GM10248 (cell line): Measurements from ENCODE around the gene MRPL34.
A peak's percentile ranks its signal among the peaks of the same experiment; 100 is the strongest.

Experiments used
- CTCF ChIA-PET: fragments of 300-600 bp; sonication (Branson Sonifier 250); formaldehyde crosslinking; extraction: SDS; loops from one replicate; lab custom pipeline; 2021; ENCODE audit warnings: antibody characterized with exemption; lab: Yijun Ruan, JAX
- POLR2A ChIA-PET: fragments of 350-650 bp; sonication (Branson Sonifier 250); formaldehyde crosslinking; extraction: SDS; loops from one replicate; lab custom pipeline; 2020; ENCODE audit warnings: antibody characterized with exemption; lab: Yijun Ruan, JAX
- DNase-seq: peaks from one replicate; pipeline ENCODE4 v3.0.0; 2012; ENCODE audit errors: extremely low spot score
- CTCF ChIP-seq: IDR thresholded peaks from 2 replicates; pipeline ENCODE4 v1.5.1; 2012; ENCODE audit warnings: mild to moderate bottlenecking, low read depth; ENCODE audit errors: extremely low read depth, missing control alignments, control extremely low read depth

The MRPL34 gene

GRCh38 chr19:17263712-17264640 is 41.7 kb upstream of the MRPL34 start:
- ChIA-PET POLR2A (no interaction called here), CTCF (interaction anchor here (0.7 to 5.5 kb wide), 9 partner anchors 8 to 213 kb away, joined by 3 to 46 read pairs (median 3); partner anchors contain the start of gene ANKLE1)
- no peak for TF ChIP-seq CTCF
- no peak for DNase-seq

GRCh38 chr19:17264641-17264979 is 41.1 kb upstream of the MRPL34 start, which contains the start of gene USHBP1:
TSS of gene USHBP1 (minus strand) at chr19:17264745. CDS start at chr19:17264299, 446 bp downstream.
- no peak for TF ChIP-seq CTCF
- ChIA-PET POLR2A (no interaction called here), CTCF (interaction anchor here (1.0 to 5.5 kb wide), 7 partner anchors 9 to 213 kb away, joined by 3 to 46 read pairs (median 5); partner anchors contain the start of gene ANKLE1)
- DNase-seq = no peak

- no peak for TF ChIP-seq CTCF
- CTCF ChIA-PET = interaction anchor here (1.1 to 5.5 kb wide), 7 partner anchors 10 to 120 kb away, joined by 3 to 46 read pairs (median 4); partner anchors contain the start of genes ANKLE1 and DDA1
- POLR2A ChIA-PET = interaction anchor here (0.9 to 1.4 kb wide), 3 partner anchors 10 to 51 kb away, joined by 3 to 5 read pairs (median 3); partner anchors contain the start of gene USE1
- DNase-seq = no peak
Measured at GRCh38 chr19:17266026-17266425, 39.6 kb upstream of the MRPL34 start.

- no peak for DNase-seq
- ChIA-PET POLR2A (interaction anchor here (0.6 to 1.4 kb wide), 7 partner anchors 9 to 682 kb away, joined by 3 to 11 read pairs (median 4); partner anchors contain the start of genes DDA1 and USE1), CTCF (interaction anchor here (0.9 to 5.5 kb wide), 7 partner anchors 8 to 119 kb away, joined by 3 to 46 read pairs (median 3); partner anchors contain the start of genes ANKLE1 and DDA1)
- no peak for TF ChIP-seq CTCF
Measured at GRCh38 chr19:17266589-17266974, 39.1 kb upstream of the MRPL34 start.

- ChIA-PET CTCF (interaction anchor here (0.9 to 5.5 kb wide), 7 partner anchors 9 to 119 kb away, joined by 3 to 46 read pairs (median 3); partner anchors contain the start of genes ANKLE1 and DDA1), POLR2A (interaction anchor here (0.6 to 1.4 kb wide), 7 partner anchors 9 to 683 kb away, joined by 3 to 11 read pairs (median 4); partner anchors contain the start of genes DDA1 and USE1)
- no peak for TF ChIP-seq CTCF
- DNase-seq = peak; percentile 98
Measured at GRCh38 chr19:17266975-17267788, 38.5 kb upstream of the MRPL34 start, which contains the start of gene BABAM1. TSS of gene BABAM1 (plus strand) at chr19:17267443. CDS start at chr19:17268807, 1,364 bp downstream.
